Thoracic aorta (tissue), 2 donors: ENCODE measurements around the gene INTS13. TPM values are rescaled to one million over a fixed set of nuclear protein-coding genes. Genes with fewer than 3 reads are reported as not detected.
"Not testable (repeated sequence)": the region's sequence is repeated elsewhere in the genome, so short reads cannot be mapped to it uniquely, and the experiment has no call there.

Source experiments
- ATAC-seq: fragments of 150-250 bp; one replicate; pipeline ENCODE4 v1.8.0; 2017; ENCODE audit warnings: low read depth; ENCODE audit not compliant: insufficient number of reproducible peaks, low FRiP score
- DNase-seq: peaks from one replicate; pipeline ENCODE4 v3.0.0-alpha.2; 2020; ENCODE audit warnings: low spot score
- H3K27ac ChIP-seq, 2 donors: fragments of 200-600 bp; sonication (generic); 1 replicate in 1 of 2; 2 replicates in 1 of 2; pipeline ENCODE4 v1.5.1; 2016; ENCODE audit warnings: mild to moderate bottlenecking in 2 of 2, moderate library complexity in 2 of 2
- H3K27me3 ChIP-seq: fragments of 200-600 bp; sonication (generic); replicated peaks from 2 replicates; pipeline ENCODE4 v1.6.0; 2016; ENCODE audit warnings: mild to moderate bottlenecking; ENCODE audit not compliant: insufficient read depth
- H3K36me3 ChIP-seq: fragments of 200-600 bp; sonication (generic); one replicate; pipeline ENCODE4 v1.5.1; 2016
- H3K4me1 ChIP-seq, 2 donors: fragments of 200-600 bp; sonication (generic); 1 replicate in 1 of 2; 2 replicates in 1 of 2; pipeline versions ENCODE4 v1.5.1 to v1.6.0; 2016; ENCODE audit warnings: low read depth in 2 of 2, mild to moderate bottlenecking in 1 of 2; ENCODE audit not compliant: control insufficient read depth in 1 of 2
- H3K4me3 ChIP-seq: fragments of 200-600 bp; sonication (generic); 2 replicates; pipeline ENCODE4 v1.5.1; 2016; ENCODE audit warnings: mild to moderate bottlenecking
- H3K9me3 ChIP-seq: fragments of 200-600 bp; sonication (generic); 2 replicates; pipeline ENCODE4 v1.5.1; 2016
- CTCF ChIP-seq: fragments of 200-600 bp; sonication (generic); IDR thresholded peaks from one replicate; pipeline ENCODE4 v1.5.1; 2019; ENCODE audit warnings: antibody characterized with exemption
- total RNA-seq, 2 donors: library from RNA; depleted of rRNA; stranded (reverse); fragments of >200 nt; gene quantifications; one replicate each; pipeline versions ENCODE4 v1.1.0 to v1.2.3, GENCODE V29; 2016

Gene INTS13
- total RNA-seq, 2 donors from 2014 or later = 5.7 to 15.0 TPM

DNA sequence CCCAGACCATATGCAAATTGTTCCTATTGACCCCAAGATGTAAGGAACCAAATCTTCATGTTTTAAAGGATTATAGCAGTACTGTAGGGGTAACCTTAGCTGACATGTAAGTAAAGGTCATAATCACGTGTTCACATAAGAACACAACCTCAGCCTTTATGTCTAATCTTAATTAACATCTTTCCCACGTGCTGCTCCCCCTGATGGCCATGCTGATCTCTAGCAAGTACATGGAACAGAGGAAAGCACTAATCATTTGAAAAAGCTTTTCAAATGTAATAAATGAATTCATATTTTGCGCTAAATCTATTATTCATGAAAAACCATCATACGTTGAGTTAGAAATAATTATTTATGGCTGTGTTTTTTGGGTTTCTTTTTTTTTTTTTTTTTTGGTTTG lies 74.3 kb downstream of the INTS13 start:
- no peak for TF ChIP-seq CTCF
- H3K27me3 ChIP-seq = no peaks in the 10 kb centered on the region
- no peak overlapping the region for H3K4me3 ChIP-seq
- no peak for DNase-seq
- ATAC-seq = no peak
- no peak overlapping the region for H3K27ac ChIP-seq
- H3K9me3 ChIP-seq = no peaks in the 10 kb centered on the region
- H3K36me3 ChIP-seq = no peaks in the 10 kb centered on the region
- no peaks in the 10 kb centered on the region for H3K4me1 ChIP-seq

- H3K27ac ChIP-seq, DNase-seq, ATAC-seq, H3K27me3 ChIP-seq, H3K9me3 ChIP-seq, H3K4me1 ChIP-seq, H3K36me3 ChIP-seq, H3K4me3 ChIP-seq: not testable (repeated sequence)
Observed at GRCh38 chr12:26862787-26863186, 75.0 kb downstream of the INTS13 start.

GRCh38 chr12:26861690-26862089 lies 76.1 kb downstream of the INTS13 start:
- H3K36me3 ChIP-seq = no peaks in the 10 kb centered on the region
- H3K4me1 ChIP-seq = no peaks in the 10 kb centered on the region
- no peak for DNase-seq
- H3K9me3 ChIP-seq = no peaks in the 10 kb centered on the region
- no peak overlapping the region for H3K27ac ChIP-seq
- no peak for ATAC-seq
- TF ChIP-seq CTCF = no peak
- no peak overlapping the region for H3K4me3 ChIP-seq
- H3K27me3 ChIP-seq = no peaks in the 10 kb centered on the region

- DNase-seq (no peak), ATAC-seq (no peak)
- TF ChIP-seq CTCF = no peak
- no peaks in the 10 kb centered on the region for H3K36me3 ChIP-seq
- H3K9me3 ChIP-seq = no peaks in the 10 kb centered on the region
- no peaks in the 10 kb centered on the region for H3K4me1 ChIP-seq
- no peak overlapping the region for H3K4me3 ChIP-seq
- no peak overlapping the region for H3K27ac ChIP-seq
- no peaks in the 10 kb centered on the region for H3K27me3 ChIP-seq
Observed at GRCh38 chr12:26857465-26858176, 80.2 kb downstream of the INTS13 start.

DNA sequence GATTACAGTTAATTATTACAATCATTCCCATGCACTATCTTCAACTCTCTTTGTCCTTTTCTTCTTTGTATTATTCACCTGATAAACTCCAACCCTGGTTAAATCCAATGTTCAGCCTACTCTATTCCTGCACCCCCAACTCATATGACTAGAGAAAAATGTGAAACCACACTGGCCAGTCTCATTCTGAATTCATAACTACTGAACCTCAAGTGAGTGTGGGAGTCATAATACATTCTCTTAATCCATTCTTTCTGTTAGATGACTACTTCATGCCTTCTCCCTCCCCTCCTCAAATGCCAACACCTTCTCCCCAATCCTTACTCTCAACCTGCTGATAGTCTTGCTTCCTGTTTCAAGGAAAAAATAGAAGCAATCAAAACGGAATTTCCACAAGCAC lies 82.4 kb downstream of the INTS13 start:
- ATAC-seq (no peak), DNase-seq (no peak)
- no peaks in the 10 kb centered on the region for H3K36me3 ChIP-seq
- no peak overlapping the region for H3K27ac ChIP-seq
- H3K4me3 ChIP-seq = no peak overlapping the region
- no peaks in the 10 kb centered on the region for H3K9me3 ChIP-seq
- no peak for TF ChIP-seq CTCF
- no peaks in the 10 kb centered on the region for H3K27me3 ChIP-seq
- no peaks in the 10 kb centered on the region for H3K4me1 ChIP-seq

Other genes starting within 250 kb of the INTS13 start
- gene ITPR2, start 104.8 kb downstream of the INTS13 start, total RNA-seq = 10 to 100 TPM; 28.3 to 86.3 TPM
- 100 to 1,000 TPM in 1 of 2 donors, 10 to 100 TPM in 1; 79.6 to 123 TPM for gene FGFR1OP2, start 489 bp upstream of the INTS13 start, total RNA-seq
- gene TM7SF3, start 76.4 kb upstream of the INTS13 start, total RNA-seq = 100 to 1,000 TPM; 112 to 128 TPM
- 10 to 100 TPM; 30.1 to 49.0 TPM for gene MED21, start 84.6 kb upstream of the INTS13 start, total RNA-seq
- gene C12orf71, start 144.6 kb upstream of the INTS13 start, total RNA-seq = not detected